H1 (cell line): Measurements from ENCODE around the gene KIF11. TPM values are rescaled to one million over a fixed set of nuclear protein-coding genes. Genes with fewer than 3 reads are reported as not detected.

ENCODE experiments used
- CTCF ChIA-PET: fragments of 300-600 bp; sonication (Branson Sonifier 250); formaldehyde crosslinking; loops from one replicate; lab custom pipeline; 2021; ENCODE audit not compliant: partially characterized antibody; lab: Charles Lee
- POLR2A ChIA-PET: fragments of 300-600 bp; sonication (Branson Sonifier 250); formaldehyde crosslinking; loops from one replicate; lab custom pipeline; 2021; ENCODE audit warnings: inconsistent platforms; ENCODE audit not compliant: partially characterized antibody; lab: Charles Lee
- DNase-seq, 2 experiments: peaks; one replicate each; pipeline versions ENCODE4 v3.0.0 to v3.0.0-alpha.2; 2010 to 2022; ENCODE audit warnings: low spot score in 2 of 2, low read depth in 1 of 2, mixed read lengths in 1 of 2
- FAIRE-seq: peaks from 2 replicates; lab custom pipeline; 2011; peaks lifted over from hg19 to GRCh38; lab: Jason Lieb, UNC
- H2AFZ ChIP-seq: 2 replicates; pipeline ENCODE4 v1.8.1; 2012; ENCODE audit warnings: low read length, inconsistent platforms
- H2AK5ac ChIP-seq: 2 replicates; pipeline ENCODE4 v1.6.1; 2013; ENCODE audit warnings: low read depth, low read length
- H2BK120ac ChIP-seq: replicated peaks from 2 replicates; pipeline ENCODE3; 2013; ENCODE audit warnings: low read depth, low read length, inconsistent platforms
- H2BK12ac ChIP-seq: 2 replicates; pipeline ENCODE4 v1.6.1; 2013; ENCODE audit warnings: low read depth, low read length
- H2BK15ac ChIP-seq: 2 replicates; pipeline ENCODE4 v1.6.1; 2013; ENCODE audit warnings: low read length
- H2BK20ac ChIP-seq: 2 replicates; pipeline ENCODE4 v1.6.1; 2013; ENCODE audit warnings: low read length
- H2BK5ac ChIP-seq: 2 replicates; pipeline ENCODE4 v1.6.1; 2013; ENCODE audit warnings: low read depth, low read length
- H3K14ac ChIP-seq: 2 replicates; pipeline ENCODE4 v1.6.1; 2013; ENCODE audit warnings: inconsistent platforms; ENCODE audit not compliant: insufficient read length
- H3K18ac ChIP-seq: 2 replicates; pipeline ENCODE4 v1.6.1; 2013; ENCODE audit warnings: low read length; ENCODE audit errors: extremely low read depth
- H3K23ac ChIP-seq: 2 replicates; pipeline ENCODE4 v1.6.1; 2013; ENCODE audit warnings: inconsistent platforms; ENCODE audit not compliant: insufficient read length
- H3K23me2 ChIP-seq: 2 replicates; pipeline ENCODE4 v1.6.1; 2013; ENCODE audit warnings: low read depth, low read length
- H3K27ac ChIP-seq: 2 replicates; pipeline ENCODE4 v1.6.1; 2011; ENCODE audit warnings: low read depth, low read length, inconsistent platforms
- H3K27me3 ChIP-seq, 4 experiments: replicated peaks in 1 of 4; 1 replicate in 1 of 4; 2 replicates in 3 of 4; pipeline versions ENCODE4 v1.6.1 to v1.8.1; 2011 to 2013; ENCODE audit warnings: low read length in 3 of 4, mild to moderate bottlenecking in 3 of 4, inconsistent platforms in 2 of 4, mixed read lengths in 2 of 4, moderate library complexity in 1 of 4; ENCODE audit not compliant: control insufficient read depth in 3 of 4, insufficient read depth in 3 of 4; ENCODE audit errors: extremely low read depth in 1 of 4
- H3K36me3 ChIP-seq, 4 experiments: 2 replicates each; pipeline versions ENCODE4 v1.6.1 to v1.8.1; 2011 to 2013; ENCODE audit warnings: mild to moderate bottlenecking in 4 of 4, low read length in 3 of 4, moderate library complexity in 2 of 4, control low read depth in 1 of 4, inconsistent platforms in 1 of 4; ENCODE audit not compliant: insufficient read depth in 4 of 4, control insufficient read depth in 2 of 4
- H3K4ac ChIP-seq: replicated peaks from 2 replicates; pipeline ENCODE3; 2013; ENCODE audit warnings: low read length, low read depth, mixed read lengths, inconsistent platforms; ENCODE audit not compliant: insufficient read length
- H3K4me1 ChIP-seq, 4 experiments: replicated peaks in 1 of 4; 1 replicate in 1 of 4; 2 replicates in 3 of 4; pipeline versions ENCODE4 v1.6.1 to v1.8.1; 2011 to 2013; ENCODE audit warnings: low read length in 3 of 4, inconsistent platforms in 2 of 4, mixed read lengths in 1 of 4; ENCODE audit not compliant: insufficient read depth in 4 of 4, control insufficient read depth in 3 of 4
- H3K4me2 ChIP-seq, 2 experiments: 2 replicates each; pipeline versions ENCODE4 v1.6.1 to v1.8.1; 2011 to 2013; ENCODE audit warnings: low read depth in 2 of 2, low read length in 2 of 2, control low read depth in 1 of 2, inconsistent platforms in 1 of 2, mild to moderate bottlenecking in 1 of 2; ENCODE audit not compliant: insufficient read depth in 1 of 2
- H3K4me3 ChIP-seq, 4 experiments: fragments of 200-600, 300-600 bp in 1 of 4; sonication (generic), shearing (Covaris generic), sonication (Bioruptor Twin) in 1 of 4; 2 replicates each; pipeline versions ENCODE4 v1.5.1 to v1.8.1; 2011 to 2016; ENCODE audit warnings: low read length in 4 of 4, low read depth in 3 of 4, control low read depth in 2 of 4, inconsistent platforms in 2 of 4, mild to moderate bottlenecking in 2 of 4, mixed read lengths in 1 of 4, moderate library complexity in 1 of 4; ENCODE audit not compliant: insufficient read depth in 2 of 4; ENCODE audit errors: extremely low read depth in 1 of 4
- H3K56ac ChIP-seq: replicated peaks from 2 replicates; pipeline ENCODE3; 2013; ENCODE audit warnings: low read depth, mild to moderate bottlenecking, mixed read lengths, low read length, inconsistent platforms; ENCODE audit not compliant: insufficient read length
- H3K79me1 ChIP-seq: 2 replicates; pipeline ENCODE4 v1.6.1; 2013; ENCODE audit warnings: low read depth, low read length, control low read depth
- H3K79me2 ChIP-seq, 2 experiments: 2 replicates each; pipeline versions ENCODE4 v1.6.1 to v1.8.1; 2012 to 2013; ENCODE audit warnings: low read length in 2 of 2, mild to moderate bottlenecking in 2 of 2, inconsistent platforms in 1 of 2; ENCODE audit not compliant: insufficient read depth in 2 of 2, control insufficient read depth in 1 of 2
- H3K9ac ChIP-seq, 4 experiments: replicated peaks in 1 of 4; 1 replicate in 1 of 4; 2 replicates in 3 of 4; pipeline versions ENCODE4 v1.6.1 to v1.8.1; 2011 to 2013; ENCODE audit warnings: low read depth in 3 of 4, low read length in 3 of 4, control low read depth in 2 of 4, mild to moderate bottlenecking in 2 of 4, moderate library complexity in 2 of 4, inconsistent platforms in 1 of 4; ENCODE audit errors: extremely low read depth in 1 of 4
- H3K9me3 ChIP-seq, 2 experiments: 2 replicates each; pipeline versions ENCODE4 v1.6.1 to v1.8.1; 2012 to 2013; ENCODE audit warnings: mild to moderate bottlenecking in 2 of 2, moderate library complexity in 2 of 2, control low read depth in 1 of 2, inconsistent platforms in 1 of 2, low read depth in 1 of 2, low read length in 1 of 2, mixed read lengths in 1 of 2; ENCODE audit not compliant: insufficient read depth in 2 of 2
- H4K20me1 ChIP-seq, 2 experiments: replicated peaks in 1 of 2; 2 replicates each; pipeline versions ENCODE3 to v1.8.1; 2011 to 2013; ENCODE audit warnings: inconsistent platforms in 2 of 2, low read length in 2 of 2, mild to moderate bottlenecking in 1 of 2; ENCODE audit not compliant: insufficient read depth in 2 of 2, control insufficient read depth in 1 of 2
- H4K5ac ChIP-seq: 2 replicates; pipeline ENCODE4 v1.6.1; 2013; ENCODE audit warnings: low read length, low read depth, mixed read lengths, inconsistent platforms; ENCODE audit not compliant: insufficient read length
- H4K8ac ChIP-seq: 2 replicates; pipeline ENCODE4 v1.8.0; 2013; ENCODE audit warnings: mild to moderate bottlenecking, moderate library complexity, low read length, inconsistent platforms; ENCODE audit not compliant: insufficient read depth; ENCODE audit errors: extremely low read depth
- H4K91ac ChIP-seq: replicated peaks from 2 replicates; pipeline ENCODE3; 2013; ENCODE audit warnings: low read length, mixed read lengths, inconsistent platforms; ENCODE audit not compliant: insufficient read length
- CBX5 ChIP-seq: fragments of 300-800, 300-1000 bp; sonication (generic); IDR thresholded peaks from 2 replicates; pipeline ENCODE4 v1.7.1; 2016; ENCODE audit warnings: antibody characterized with exemption, low read length, low read depth
- NRF1 ChIP-seq: IDR thresholded peaks from 2 replicates; pipeline ENCODE4 v1.6.1; 2011; ENCODE audit warnings: mild to moderate bottlenecking, low read depth, low read length, improper control_type of control experiment
- RFX5 ChIP-seq: IDR thresholded peaks from 2 replicates; pipeline ENCODE4 v1.6.1; 2011; ENCODE audit warnings: low read depth, low read length, improper control_type of control experiment, borderline replicate concordance
- TCF12 ChIP-seq: IDR thresholded peaks from 2 replicates; pipeline ENCODE4 v1.6.1; 2011; ENCODE audit warnings: low read depth, mild to moderate bottlenecking, low read length
- WGBS, 2 experiments: shearing (Covaris generic) in 1 of 2; methylation state at CpG; one replicate each; pipeline versions ENCODE4 v1.1.6 to v1.1.7; 2013 to 2015; ENCODE audit warnings: low lambda C conversion rate in 2 of 2, mixed read lengths in 2 of 2, inconsistent platforms in 1 of 2, low coverage in 1 of 2, missing lambda C conversion rate in 1 of 2; ENCODE audit not compliant: insufficient replicate concordance in 2 of 2, insufficient coverage in 1 of 2, insufficient read length in 1 of 2; ENCODE audit errors: extremely low coverage in 1 of 2, missing lambda C conversion rate in 1 of 2; 5-methylcytosine and 5-hydroxymethylcytosine counted together
- polyA plus RNA-seq, 7 experiments: library from polyadenylated mRNA; depleted of rRNA in 3 of 7; stranded (reverse) in 5 of 7; unstranded in 2 of 7; fragments of >200 nt in 5 of 7; fragments of 200-250 nt in 2 of 7; gene quantifications; 1 replicate in 5 of 7; 2 replicates in 1 of 7; 4 replicates in 1 of 7; pipeline versions ENCODE4 v1.2.1 to v1.2.3, GENCODE V29; 2011 to 2013; ENCODE audit warnings: missing spikeins in 2 of 7, mixed read lengths in 2 of 7
- total RNA-seq: library from RNA; stranded (reverse); fragmentation: NEBNext Ultra II Directional; extraction: Animal tissue kit (Norgen Biotek cat#: 25700); gene quantifications from 2 replicates; pipeline ENCODE4 v1.2.1, GENCODE V29; 2021
- TF ChIP-seq, protein P1 (sequence below), 3 experiments: IDR thresholded peaks; 1 replicate in 2 of 3; 2 replicates in 1 of 3; pipeline versions ENCODE4 v1.5.1 to v1.6.1; 2011; ENCODE audit warnings: low read length in 3 of 3, mild to moderate bottlenecking in 3 of 3, inconsistent platforms in 2 of 3, low read depth in 1 of 3, moderate library complexity in 1 of 3; ENCODE audit not compliant: insufficient read depth in 1 of 3; ENCODE audit errors: control extremely low read depth in 1 of 3

Gene KIF11
- total and polyA plus RNA-seq, 2 of the 8 experiments (the other 6 are each of a cell fraction or from before 2014, with no cell fraction given), result 11.1 to 59.2 TPM

DNA sequence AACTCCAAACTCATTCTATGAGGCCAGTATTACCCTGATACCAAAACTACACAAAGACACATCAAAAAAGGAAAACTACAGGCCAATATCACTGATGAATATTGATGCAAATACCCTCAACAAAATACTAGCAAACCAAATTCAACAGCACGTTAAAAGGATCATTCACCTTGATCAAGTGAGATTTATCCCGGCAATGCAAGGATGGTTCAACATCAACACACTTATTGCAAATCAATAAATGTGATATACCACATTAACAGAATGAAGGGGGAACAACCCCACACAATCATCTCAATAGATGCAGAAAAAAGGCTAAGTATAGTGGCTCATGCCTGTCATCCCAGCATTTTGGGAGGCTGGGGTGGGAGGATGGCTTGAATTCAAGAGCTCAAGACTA is 39.0 kb upstream of the KIF11 start:
- H2BK12ac ChIP-seq, result no peak overlapping the region
- H3K79me2 ChIP-seq, result peaks cover 0 to 18% of the 10 kb centered on the region in 2 experiments; a peak in 2 of 4 replicates
- no peak overlapping the region for H3K14ac ChIP-seq
- no peak overlapping the region for H2BK20ac ChIP-seq
- H4K5ac ChIP-seq, result no peak overlapping the region
- no peak overlapping the region for H2BK15ac ChIP-seq
- H3K18ac ChIP-seq, result no peak overlapping the region
- H3K23me2 ChIP-seq, result no peaks in the 10 kb centered on the region
- no peaks in the 10 kb centered on the region for H3K79me1 ChIP-seq
- no peaks in the 10 kb centered on the region for H3K27me3 ChIP-seq
- H4K8ac ChIP-seq, result no peak overlapping the region
- H3K4me3 ChIP-seq, result no peak overlapping the region
- H3K4me1 ChIP-seq, result no peaks in the 10 kb centered on the region
- H2BK5ac ChIP-seq, result no peak overlapping the region
- H2AFZ ChIP-seq, result no peak overlapping the region
- H3K56ac ChIP-seq, result no peak overlapping the region
- POLR2A ChIA-PET, result no interaction called here
- peaks cover 0 to 4% (median 2%) of the 10 kb centered on the region in 4 experiments; a peak in 4 of 8 replicates for H3K36me3 ChIP-seq
- DNase-seq (no peak), FAIRE-seq (no peak)
- no peak overlapping the region for H2BK120ac ChIP-seq
- no peak for TF ChIP-seq RFX5
- TF ChIP-seq NRF1, result no peak
- TF ChIP-seq TCF12, result no peak
- TF ChIP-seq CBX5, result no peak
- TF ChIP-seq, protein P1, sequence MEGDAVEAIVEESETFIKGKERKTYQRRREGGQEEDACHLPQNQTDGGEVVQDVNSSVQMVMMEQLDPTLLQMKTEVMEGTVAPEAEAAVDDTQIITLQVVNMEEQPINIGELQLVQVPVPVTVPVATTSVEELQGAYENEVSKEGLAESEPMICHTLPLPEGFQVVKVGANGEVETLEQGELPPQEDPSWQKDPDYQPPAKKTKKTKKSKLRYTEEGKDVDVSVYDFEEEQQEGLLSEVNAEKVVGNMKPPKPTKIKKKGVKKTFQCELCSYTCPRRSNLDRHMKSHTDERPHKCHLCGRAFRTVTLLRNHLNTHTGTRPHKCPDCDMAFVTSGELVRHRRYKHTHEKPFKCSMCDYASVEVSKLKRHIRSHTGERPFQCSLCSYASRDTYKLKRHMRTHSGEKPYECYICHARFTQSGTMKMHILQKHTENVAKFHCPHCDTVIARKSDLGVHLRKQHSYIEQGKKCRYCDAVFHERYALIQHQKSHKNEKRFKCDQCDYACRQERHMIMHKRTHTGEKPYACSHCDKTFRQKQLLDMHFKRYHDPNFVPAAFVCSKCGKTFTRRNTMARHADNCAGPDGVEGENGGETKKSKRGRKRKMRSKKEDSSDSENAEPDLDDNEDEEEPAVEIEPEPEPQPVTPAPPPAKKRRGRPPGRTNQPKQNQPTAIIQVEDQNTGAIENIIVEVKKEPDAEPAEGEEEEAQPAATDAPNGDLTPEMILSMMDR (IDR thresholded peaks at IDR 0.05; ENCODE audit: control extremely low read depth in 1 of 3, insufficient read depth in 1 of 3, low read depth in 1 of 3, low read length in 3 of 3), result no peak
- H3K9me3 ChIP-seq, result peaks cover 0 to 6% of the 10 kb centered on the region in 2 experiments; a peak in 2 of 4 replicates
- no peak overlapping the region for H3K4me2 ChIP-seq
- no peak overlapping the region for H4K91ac ChIP-seq
- H3K9ac ChIP-seq, result no peak overlapping the region
- H3K27ac ChIP-seq, result no peak overlapping the region
- no peak overlapping the region for H2AK5ac ChIP-seq
- no peak overlapping the region for H3K23ac ChIP-seq
- CTCF ChIA-PET, result no interaction called here
- WGBS, 2 experiments, result 94% methylated on average over 2 of the region's 2 CpGs; no CpG with 5 or more reads in 1 of the 2 experiments
- no peaks in the 10 kb centered on the region for H4K20me1 ChIP-seq
- no peak overlapping the region for H3K4ac ChIP-seq
